ENCODE data around the gene EFNA5. TPM values are rescaled to one million over a fixed set of nuclear protein-coding genes. Genes with fewer than 3 reads are reported as not detected.

Gene EFNA5
- total RNA-seq, 1 donor from 2014 or later = 2.2 TPM

GRCh38 chr5:107594253-107595045, 76.3 kb downstream of the EFNA5 start:
- Histone ChIP-seq H3K36me3 (no peaks in the 10 kb centered on the region), H3K27ac (peak overlapping the region; percentile 50 to 73), H3K4me3 (no peak overlapping the region), H3K4me1 (peaks cover 0 to 7% of the 10 kb centered on the region in 2 donors), H3K9me3 (no peaks in the 10 kb centered on the region), H3K27me3 (no peaks in the 10 kb centered on the region)
- TF ChIP-seq CTCF (IDR thresholded peaks at IDR 0.05) = no peak
- intact Hi-C loops (cut with DNase I) = loop anchor here (5.0 kb wide), 1 partner anchor 78 kb away; the partner anchor contains the start of gene EFNA5
- DNase-seq (ENCODE audit: low spot score in 2 of 2) = no peak

GRCh38 chr5:107593009-107593408, 77.7 kb downstream of the EFNA5 start:
- intact Hi-C loops (cut with DNase I) = loop anchor here (5.0 kb wide), 1 partner anchor 79 kb away; the partner anchor contains the start of gene EFNA5
- peak overlapping the region; percentile 34 to 50 for H3K27ac ChIP-seq
- no peaks in the 10 kb centered on the region for H3K36me3 ChIP-seq
- no peak for DNase-seq (ENCODE audit: low spot score in 2 of 2)
- no peaks in the 10 kb centered on the region for H3K27me3 ChIP-seq
- peaks cover 0 to 7% of the 10 kb centered on the region in 2 donors for H3K4me1 ChIP-seq
- no peaks in the 10 kb centered on the region for H3K9me3 ChIP-seq
- TF ChIP-seq CTCF (IDR thresholded peaks at IDR 0.05) = no peak
- no peak overlapping the region for H3K4me3 ChIP-seq

GRCh38 chr5:107592515-107592914, 78.2 kb downstream of the EFNA5 start:
- H3K4me1 ChIP-seq = peaks cover 0 to 7% of the 10 kb centered on the region in 2 donors
- peak overlapping the region in 1 of 2 donors; percentile 9 for H3K4me3 ChIP-seq
- no peaks in the 10 kb centered on the region for H3K9me3 ChIP-seq
- intact Hi-C loops (cut with DNase I) = loop anchor here (5.0 kb wide), 1 partner anchor 80 kb away; the partner anchor contains the start of gene EFNA5
- TF ChIP-seq CTCF (IDR thresholded peaks at IDR 0.05) = no peak
- no peaks in the 10 kb centered on the region for H3K36me3 ChIP-seq
- H3K27me3 ChIP-seq = no peaks in the 10 kb centered on the region
- peak overlapping the region; percentile 34 to 50 for H3K27ac ChIP-seq
- no peak for DNase-seq (ENCODE audit: low spot score in 2 of 2)

GRCh38 chr5:107590686-107591085, 80.1 kb downstream of the EFNA5 start:
- Histone ChIP-seq H3K4me3 (no peak overlapping the region), H3K36me3 (no peaks in the 10 kb centered on the region), H3K27ac (no peak overlapping the region), H3K27me3 (no peaks in the 10 kb centered on the region), H3K4me1 (peaks cover 0 to 7% of the 10 kb centered on the region in 2 donors), H3K9me3 (no peaks in the 10 kb centered on the region)
- no peak for TF ChIP-seq CTCF (IDR thresholded peaks at IDR 0.05)
- DNase-seq (ENCODE audit: low spot score in 2 of 2) = no peak
- intact Hi-C loops (cut with DNase I) = loop anchor here (5.0 kb wide), 1 partner anchor 82 kb away; the partner anchor contains the start of gene EFNA5

GRCh38 chr5:107589520-107590193, 81.1 kb downstream of the EFNA5 start:
- Histone ChIP-seq H3K4me3 (no peak overlapping the region), H3K27ac (no peak overlapping the region), H3K27me3 (no peaks in the 10 kb centered on the region), H3K4me1 (peaks cover 0 to 7% of the 10 kb centered on the region in 2 donors), H3K9me3 (no peaks in the 10 kb centered on the region), H3K36me3 (no peaks in the 10 kb centered on the region)
- DNase-seq (ENCODE audit: low spot score in 2 of 2) = no peak
- intact Hi-C loops (cut with DNase I) = loop anchor here (5.0 kb wide), 1 partner anchor 83 kb away; the partner anchor contains the start of gene EFNA5
- TF ChIP-seq CTCF (IDR thresholded peaks at IDR 0.05) = no peak
